Astrocyte (in vitro differentiated cells and primary cell): ENCODE measurements around the gene NINJ1. TPM values are rescaled to one million over a fixed set of nuclear protein-coding genes. Genes with fewer than 3 reads are reported as not detected.

Source experiments
- DNase-seq: peaks from one replicate; pipeline ENCODE4 v3.0.0-alpha.2; 2010; ENCODE audit warnings: low read depth
- FAIRE-seq: peaks from 2 replicates; lab custom pipeline; 2011; peaks lifted over from hg19 to GRCh38; lab: Jason Lieb, UNC
- H2AFZ ChIP-seq: 2 replicates; pipeline ENCODE4 v1.6.0; 2012; ENCODE audit warnings: low read depth, low read length, inconsistent platforms
- H3K27ac ChIP-seq: 2 replicates; pipeline ENCODE4 v1.5.1; 2011; ENCODE audit warnings: low read depth, low read length, inconsistent platforms
- H3K27me3 ChIP-seq: 2 replicates; pipeline ENCODE4 v1.6.0; 2011; ENCODE audit warnings: low read length, inconsistent platforms; ENCODE audit not compliant: insufficient read depth
- H3K36me3 ChIP-seq: 2 replicates; pipeline ENCODE4 v1.5.1; 2011; ENCODE audit warnings: low read length, inconsistent platforms; ENCODE audit not compliant: insufficient read depth
- H3K4me1 ChIP-seq: 2 replicates; pipeline ENCODE4 v1.5.1; 2011; ENCODE audit warnings: low read length, inconsistent platforms; ENCODE audit not compliant: insufficient read depth
- H3K4me2 ChIP-seq: 2 replicates; pipeline ENCODE4 v1.6.0; 2012; ENCODE audit warnings: low read length, inconsistent platforms
- H3K4me3 ChIP-seq: 2 replicates; pipeline ENCODE4 v1.5.1; 2011; ENCODE audit warnings: low read depth, mild to moderate bottlenecking, low read length, inconsistent platforms; ENCODE audit not compliant: insufficient read depth
- H3K79me2 ChIP-seq: 2 replicates; pipeline ENCODE4 v1.6.0; 2012; ENCODE audit warnings: mild to moderate bottlenecking, low read length, inconsistent platforms; ENCODE audit not compliant: insufficient read depth
- H3K9ac ChIP-seq: 2 replicates; pipeline ENCODE4 v1.6.0; 2012; ENCODE audit warnings: mild to moderate bottlenecking, low read length, inconsistent platforms
- H3K9me3 ChIP-seq: 2 replicates; pipeline ENCODE4 v1.5.1; 2012; ENCODE audit warnings: low read depth, mild to moderate bottlenecking, low read length, inconsistent platforms; ENCODE audit not compliant: insufficient read depth
- H4K20me1 ChIP-seq: 2 replicates; pipeline ENCODE4 v1.6.0; 2012; ENCODE audit warnings: low read length, inconsistent platforms; ENCODE audit not compliant: insufficient read depth
- H3K27ac Mint-ChIP-seq: one replicate; pipeline ENCODE4 v1.8.0; 2021; ENCODE audit warnings: mild to moderate bottlenecking, mixed read lengths; ENCODE audit not compliant: unreplicated experiment
- H3K27me3 Mint-ChIP-seq: one replicate; pipeline ENCODE4 v1.8.0; 2021; ENCODE audit warnings: low read depth, mixed read lengths; ENCODE audit not compliant: unreplicated experiment
- H3K36me3 Mint-ChIP-seq: one replicate; pipeline ENCODE4 v1.8.0; 2021; ENCODE audit warnings: low read depth, mixed read lengths; ENCODE audit not compliant: unreplicated experiment
- H3K4me1 Mint-ChIP-seq: one replicate; pipeline ENCODE4 v1.8.0; 2021; ENCODE audit warnings: low read depth, mixed read lengths; ENCODE audit not compliant: unreplicated experiment
- H3K4me3 Mint-ChIP-seq: one replicate; pipeline ENCODE4 v1.8.0; 2021; ENCODE audit warnings: mild to moderate bottlenecking, moderate library complexity, mixed read lengths; ENCODE audit not compliant: unreplicated experiment
- H3K9me3 Mint-ChIP-seq: one replicate; pipeline ENCODE4 v1.8.0; 2021; ENCODE audit warnings: mild to moderate bottlenecking, mixed read lengths; ENCODE audit not compliant: unreplicated experiment
- CTCF ChIP-seq: IDR thresholded peaks from 2 replicates; pipeline ENCODE4 v1.5.1; 2011; ENCODE audit warnings: low read depth, mild to moderate bottlenecking, inconsistent platforms, low read length, moderate library complexity; ENCODE audit not compliant: insufficient read depth
- EZH2 ChIP-seq: IDR thresholded peaks from 2 replicates; pipeline ENCODE4 v1.6.1; 2012; ENCODE audit warnings: mild to moderate bottlenecking, low read length, inconsistent platforms; ENCODE audit not compliant: insufficient read depth
- total RNA-seq: library from RNA; stranded (reverse); gene quantifications from 2 replicates; pipeline ENCODE4 v1.2.1, GENCODE V29; 2021

NINJ1 gene
- total RNA-seq, 1 donor from 2014 or later, result 28.3 TPM

- Histone ChIP-seq H3K4me3 (no peak overlapping the region), H3K9me3 (no peaks in the 10 kb centered on the region), H3K9ac (no peak overlapping the region), H2AFZ (no peak overlapping the region), H3K4me2 (no peak overlapping the region), H4K20me1 (no peaks in the 10 kb centered on the region), H3K27ac (no peak overlapping the region), H3K79me2 (no peaks in the 10 kb centered on the region), H3K4me1 (peaks cover 10% of the 10 kb centered on the region), H3K27me3 (no peaks in the 10 kb centered on the region), H3K36me3 (no peaks in the 10 kb centered on the region)
- Mint-ChIP-seq H3K36me3 (no peaks in the 10 kb centered on the region), H3K27ac (no peak overlapping the region), H3K27me3 (peaks cover 9% of the 10 kb centered on the region), H3K4me3 (no peak overlapping the region), H3K4me1 (no peaks in the 10 kb centered on the region), H3K9me3 (no peaks in the 10 kb centered on the region)
- DNase-seq (no peak), FAIRE-seq (no peak)
- no peak for TF ChIP-seq EZH2
- TF ChIP-seq CTCF, result no peak
These were observed 56.7 kb downstream of the NINJ1 start for GRCh38 chr9:93077367-93077766.

- no peak overlapping the region for H3K4me3 Mint-ChIP-seq
- no peak overlapping the region for H2AFZ ChIP-seq
- no peak overlapping the region for H3K27ac ChIP-seq
- no peak overlapping the region for H3K4me3 ChIP-seq
- no peak overlapping the region for H3K4me2 ChIP-seq
- no peak overlapping the region for H3K9ac ChIP-seq
- H4K20me1 ChIP-seq, result no peaks in the 10 kb centered on the region
- H3K9me3 ChIP-seq, result no peaks in the 10 kb centered on the region
- FAIRE-seq (no peak), DNase-seq (no peak)
- TF ChIP-seq CTCF (no peak), EZH2 (no peak)
- H3K4me1 Mint-ChIP-seq, result no peaks in the 10 kb centered on the region
- H3K79me2 ChIP-seq, result no peaks in the 10 kb centered on the region
- no peaks in the 10 kb centered on the region for H3K9me3 Mint-ChIP-seq
- no peaks in the 10 kb centered on the region for H3K36me3 Mint-ChIP-seq
- H3K27ac Mint-ChIP-seq, result no peak overlapping the region
- peaks cover 9% of the 10 kb centered on the region for H3K27me3 Mint-ChIP-seq
- H3K27me3 ChIP-seq, result no peaks in the 10 kb centered on the region
- H3K36me3 ChIP-seq, result no peaks in the 10 kb centered on the region
- peaks cover 11% of the 10 kb centered on the region for H3K4me1 ChIP-seq
These were observed 57.3 kb downstream of the NINJ1 start for GRCh38 chr9:93076792-93077128.

- no peak overlapping the region for H3K4me3 Mint-ChIP-seq
- DNase-seq, result no peak
- Histone ChIP-seq H2AFZ (no peak overlapping the region), H3K27ac (no peak overlapping the region), H3K9me3 (no peaks in the 10 kb centered on the region), H3K4me2 (no peak overlapping the region), H3K4me1 (peaks cover 7% of the 10 kb centered on the region), H3K9ac (no peak overlapping the region), H4K20me1 (no peaks in the 10 kb centered on the region), H3K27me3 (no peaks in the 10 kb centered on the region), H3K4me3 (no peak overlapping the region), H3K79me2 (no peaks in the 10 kb centered on the region), H3K36me3 (no peaks in the 10 kb centered on the region)
- H3K27ac Mint-ChIP-seq, result no peak overlapping the region
- H3K4me1 Mint-ChIP-seq, result no peaks in the 10 kb centered on the region
- TF ChIP-seq EZH2 (no peak), CTCF (no peak)
- H3K27me3 Mint-ChIP-seq, result peaks cover 9% of the 10 kb centered on the region
- no peak for FAIRE-seq
- H3K36me3 Mint-ChIP-seq, result peaks cover 3% of the 10 kb centered on the region
- no peaks in the 10 kb centered on the region for H3K9me3 Mint-ChIP-seq
These were observed 57.8 kb downstream of the NINJ1 start for GRCh38 chr9:93076101-93076791.
